ENCODE data around the gene ANGPTL2. TPM values are rescaled to one million over a fixed set of nuclear protein-coding genes. Genes with fewer than 3 reads are reported as not detected.

ANGPTL2 gene
- total RNA-seq, 1 donor from 2014 or later = 27.4 TPM

- intact Hi-C loops (cut with micrococcal nuclease) = no loop called here
- no peak for DNase-seq
- no peak for ATAC-seq
These were observed 2.4 kb upstream of the ANGPTL2 start for GRCh38 chr9:127124792-127125191.

- ATAC-seq (no peak), DNase-seq (no peak)
- intact Hi-C loops (cut with micrococcal nuclease) = no loop called here
These were observed 1.7 kb upstream of the ANGPTL2 start for GRCh38 chr9:127124111-127124531.

GRCh38 chr9:127123064-127123890 is 842 bp upstream of the ANGPTL2 start:
- intact Hi-C loops (cut with micrococcal nuclease) = no loop called here
- peak; percentile 52 for DNase-seq
- ATAC-seq = no peak

- ATAC-seq (peak; percentile 25), DNase-seq (peak; percentile 54)
- intact Hi-C loops (cut with micrococcal nuclease) = no loop called here
These were observed 733 bp downstream of the ANGPTL2 start for GRCh38 chr9:127121628-127122175.

GRCh38 chr9:127119320-127119709 is 3.1 kb downstream of the ANGPTL2 start:
- no peak for ATAC-seq
- intact Hi-C loops (cut with micrococcal nuclease) = no loop called here
- DNase-seq = no peak

GRCh38 chr9:127118597-127119319 is 3.7 kb downstream of the ANGPTL2 start:
- intact Hi-C loops (cut with micrococcal nuclease) = no loop called here
- DNase-seq (no peak), ATAC-seq (no peak)

- intact Hi-C loops (cut with micrococcal nuclease) = no loop called here
- ATAC-seq (no peak), DNase-seq (no peak)
These were observed 4.6 kb downstream of the ANGPTL2 start for GRCh38 chr9:127117801-127118200.

- intact Hi-C loops (cut with micrococcal nuclease) = no loop called here
- no peak for DNase-seq
- peak; percentile 4 for ATAC-seq
These were observed 5.5 kb downstream of the ANGPTL2 start for GRCh38 chr9:127116957-127117356.

- no peak for DNase-seq
- intact Hi-C loops (cut with micrococcal nuclease) = no loop called here
- ATAC-seq = peak; percentile 10
These were observed 6.2 kb downstream of the ANGPTL2 start for GRCh38 chr9:127116088-127116726.

GRCh38 chr9:127114606-127115005 is 7.8 kb downstream of the ANGPTL2 start:
- DNase-seq = no peak
- ATAC-seq = peak; percentile 21
- intact Hi-C loops (cut with micrococcal nuclease) = no loop called here

- ATAC-seq (no peak), DNase-seq (no peak)
- intact Hi-C loops (cut with micrococcal nuclease) = no loop called here
These were observed 9.1 kb downstream of the ANGPTL2 start for GRCh38 chr9:127113191-127113972.

GRCh38 chr9:127112735-127113161 is 9.7 kb downstream of the ANGPTL2 start:
- DNase-seq = peak; percentile 50
- ATAC-seq = no peak
- intact Hi-C loops (cut with micrococcal nuclease) = no loop called here

- ATAC-seq = peak; percentile 56
- intact Hi-C loops (cut with micrococcal nuclease) = no loop called here
- peak; percentile 63 for DNase-seq
These were observed 10.4 kb downstream of the ANGPTL2 start for GRCh38 chr9:127112056-127112455.

- intact Hi-C loops (cut with micrococcal nuclease) = no loop called here
- DNase-seq = no peak
- ATAC-seq = peak; percentile 6
These were observed 13.2 kb downstream of the ANGPTL2 start for GRCh38 chr9:127109212-127109711.

- intact Hi-C loops (cut with micrococcal nuclease) = no loop called here
- no peak for ATAC-seq
- no peak for DNase-seq
These were observed 14.2 kb downstream of the ANGPTL2 start for GRCh38 chr9:127107929-127108876.

- no peak for ATAC-seq
- DNase-seq = no peak
- intact Hi-C loops (cut with micrococcal nuclease) = no loop called here
These were observed 15.1 kb downstream of the ANGPTL2 start for GRCh38 chr9:127107171-127107928.

- ATAC-seq (no peak), DNase-seq (no peak)
- intact Hi-C loops (cut with micrococcal nuclease) = no loop called here
These were observed 16.0 kb downstream of the ANGPTL2 start for GRCh38 chr9:127106466-127106855.

Measured in left ventricle myocardium superior (tissue), 1 donor.